ENCODE data around the gene RBKS. TPM values are rescaled to one million over a fixed set of nuclear protein-coding genes. Genes with fewer than 3 reads are reported as not detected.
A peak's percentile ranks its signal among the peaks of the same experiment; 100 is the strongest.

The RBKS gene
- total and polyA plus RNA-seq, 2 of the 13 experiments (the other 11 are each of a cell fraction or from before 2014, with no cell fraction given) = 7.7 to 8.3 TPM

DNA sequence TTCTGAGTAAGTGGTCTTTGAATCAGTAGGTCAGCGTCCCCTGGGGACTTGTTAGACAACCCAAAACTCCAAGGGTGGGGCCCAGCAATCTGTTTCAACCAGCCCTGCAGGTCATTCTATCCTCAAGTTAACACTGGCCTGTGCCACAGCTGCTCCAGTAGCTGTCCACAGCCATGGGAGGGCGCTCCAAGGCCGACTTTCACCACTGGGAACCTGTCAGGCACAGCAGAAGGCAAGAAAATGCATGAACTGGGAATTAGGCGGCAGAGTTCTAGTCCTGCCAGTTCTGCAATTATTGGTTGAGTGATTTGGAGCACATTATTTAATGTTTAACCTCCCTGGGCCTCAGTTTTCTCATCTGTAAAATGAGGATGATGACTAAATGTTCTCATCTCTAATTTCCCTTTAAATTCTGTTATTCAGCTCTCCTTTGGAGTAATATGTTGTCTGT lies 136.0 kb downstream of the RBKS start (continued):
- TF ChIP-seq ZSCAN20 (CRISPR knock-in tag; IDR thresholded peaks at IDR 0.05; ENCODE audit: borderline replicate concordance) (no peak), ZNF432 (CRISPR knock-in tag; IDR thresholded peaks at IDR 0.05; ENCODE audit: borderline replicate concordance) (no peak), SUZ12 (IDR thresholded peaks at IDR 0.05; ENCODE audit: low read depth, low read length) (no peak), HDAC1 (CRISPR knock-in tag; IDR thresholded peaks at IDR 0.05) (peak; percentile 58; the same call in 1 of the 2 replicates), FOSL2 (CRISPR knock-in tag; IDR thresholded peaks at IDR 0.05) (peak; percentile 58), ZSCAN5A (CRISPR knock-in tag; IDR thresholded peaks at IDR 0.05; ENCODE audit: borderline replicate concordance) (no peak), TEAD2 (CRISPR knock-in tag; IDR thresholded peaks at IDR 0.05) (no peak), SNAI1 (CRISPR knock-in tag; IDR thresholded peaks at IDR 0.05; ENCODE audit: borderline replicate concordance) (no peak), ZNF317 (CRISPR knock-in tag; IDR thresholded peaks at IDR 0.05) (0 out of 2 replicates have a peak, but pooled peaks have one; percentile 19), KLF11 (CRISPR knock-in tag; IDR thresholded peaks at IDR 0.05) (peak; percentile 81; the same call in 1 of the 2 replicates), RXRB (CRISPR knock-in tag; IDR thresholded peaks at IDR 0.05; ENCODE audit: borderline replicate concordance) (no peak), ZNF281 (CRISPR knock-in tag; IDR thresholded peaks at IDR 0.05; ENCODE audit: borderline replicate concordance) (no peak), EP300 (IDR thresholded peaks at IDR 0.05; ENCODE audit: low read depth in 2 of 2, low read length in 2 of 2) (peak in 1 of 2 experiments; percentile 39; a peak in 2 of 4 replicates), EP300 (CRISPR knock-in tag; IDR thresholded peaks at IDR 0.05; ENCODE audit: borderline replicate concordance) (no peak), ZNF850 (CRISPR knock-in tag; conservative IDR thresholded peaks at IDR 0.05) (no peak), EHMT2 (IDR thresholded peaks at IDR 0.05; ENCODE audit: borderline replicate concordance, low read depth, low read length) (no peak), NFKBIZ (CRISPR knock-in tag; IDR thresholded peaks at IDR 0.05) (peak; percentile 74; the same call in 1 of the 2 replicates), ZNF468 (CRISPR knock-in tag; IDR thresholded peaks at IDR 0.05) (no peak), NFIB (CRISPR knock-in tag; IDR thresholded peaks at IDR 0.05; ENCODE audit: borderline replicate concordance) (no peak), SP2 (CRISPR knock-in tag; IDR thresholded peaks at IDR 0.05) (no peak), REPIN1 (CRISPR knock-in tag; IDR thresholded peaks at IDR 0.05; ENCODE audit: borderline replicate concordance, low read depth) (no peak), CBX2 (IDR thresholded peaks at IDR 0.05; ENCODE audit: low read depth, low read length) (no peak), CBX2 (CRISPR knock-in tag; IDR thresholded peaks at IDR 0.05; ENCODE audit: low read depth) (no peak)
- TF ChIP-seq, protein P1, sequence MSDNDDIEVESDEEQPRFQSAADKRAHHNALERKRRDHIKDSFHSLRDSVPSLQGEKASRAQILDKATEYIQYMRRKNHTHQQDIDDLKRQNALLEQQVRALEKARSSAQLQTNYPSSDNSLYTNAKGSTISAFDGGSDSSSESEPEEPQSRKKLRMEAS (IDR thresholded peaks at IDR 0.05) = peak; percentile 34; the same call in 1 of the 2 replicates
- TF ChIP-seq, protein P2, sequence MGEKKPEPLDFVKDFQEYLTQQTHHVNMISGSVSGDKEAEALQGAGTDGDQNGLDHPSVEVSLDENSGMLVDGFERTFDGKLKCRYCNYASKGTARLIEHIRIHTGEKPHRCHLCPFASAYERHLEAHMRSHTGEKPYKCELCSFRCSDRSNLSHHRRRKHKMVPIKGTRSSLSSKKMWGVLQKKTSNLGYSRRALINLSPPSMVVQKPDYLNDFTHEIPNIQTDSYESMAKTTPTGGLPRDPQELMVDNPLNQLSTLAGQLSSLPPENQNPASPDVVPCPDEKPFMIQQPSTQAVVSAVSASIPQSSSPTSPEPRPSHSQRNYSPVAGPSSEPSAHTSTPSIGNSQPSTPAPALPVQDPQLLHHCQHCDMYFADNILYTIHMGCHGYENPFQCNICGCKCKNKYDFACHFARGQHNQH (CRISPR knock-in tag; IDR thresholded peaks at IDR 0.05) = peak; percentile 78; the same call in 1 of the 2 replicates
- TF ChIP-seq, protein P3, sequence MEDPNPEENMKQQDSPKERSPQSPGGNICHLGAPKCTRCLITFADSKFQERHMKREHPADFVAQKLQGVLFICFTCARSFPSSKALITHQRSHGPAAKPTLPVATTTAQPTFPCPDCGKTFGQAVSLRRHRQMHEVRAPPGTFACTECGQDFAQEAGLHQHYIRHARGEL (CRISPR knock-in tag; IDR thresholded peaks at IDR 0.05) = no peak

All from HepG2 (cell line).